ENCODE measurements around the gene RTTN.

DNA sequence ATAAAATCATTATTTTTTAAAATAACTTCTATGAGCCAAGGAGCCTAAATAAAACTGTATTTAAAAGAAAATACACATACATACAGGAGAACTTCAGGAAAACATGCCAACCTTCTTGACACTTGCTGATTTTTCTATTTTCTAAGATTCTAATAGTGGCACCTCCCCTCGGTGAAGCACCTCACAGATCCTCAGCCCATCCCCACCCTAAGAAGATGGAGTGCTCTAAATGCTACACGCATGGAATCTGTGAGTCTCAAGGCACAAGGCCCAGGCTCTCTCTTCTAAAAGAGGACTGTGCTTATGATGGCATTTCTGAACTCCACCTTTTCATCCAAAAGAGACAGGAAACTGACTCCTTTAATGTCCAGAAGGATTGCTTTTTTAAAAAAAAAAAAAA is 56.3 kb downstream of the RTTN start:
- TF ChIP-seq MXI1 (IDR thresholded peaks at IDR 0.05; ENCODE audit: borderline replicate concordance, low read depth, low read length) (no peak), CHD1 (IDR thresholded peaks at IDR 0.05; ENCODE audit: low read depth, low read length) (no peak), POLR2A (IDR thresholded peaks at IDR 0.05; ENCODE audit: low read depth, low read length) (no peak), RAD21 (IDR thresholded peaks at IDR 0.05; ENCODE audit: low read length) (no peak), SMC3 (IDR thresholded peaks at IDR 0.05; ENCODE audit: low read depth, low read length) (no peak)
- TF ChIP-seq, protein P1, sequence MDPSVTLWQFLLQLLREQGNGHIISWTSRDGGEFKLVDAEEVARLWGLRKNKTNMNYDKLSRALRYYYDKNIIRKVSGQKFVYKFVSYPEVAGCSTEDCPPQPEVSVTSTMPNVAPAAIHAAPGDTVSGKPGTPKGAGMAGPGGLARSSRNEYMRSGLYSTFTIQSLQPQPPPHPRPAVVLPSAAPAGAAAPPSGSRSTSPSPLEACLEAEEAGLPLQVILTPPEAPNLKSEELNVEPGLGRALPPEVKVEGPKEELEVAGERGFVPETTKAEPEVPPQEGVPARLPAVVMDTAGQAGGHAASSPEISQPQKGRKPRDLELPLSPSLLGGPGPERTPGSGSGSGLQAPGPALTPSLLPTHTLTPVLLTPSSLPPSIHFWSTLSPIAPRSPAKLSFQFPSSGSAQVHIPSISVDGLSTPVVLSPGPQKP (IDR thresholded peaks at IDR 0.05; ENCODE audit: borderline replicate concordance, low read depth, low read length) = no peak
- TF ChIP-seq, protein P2, sequence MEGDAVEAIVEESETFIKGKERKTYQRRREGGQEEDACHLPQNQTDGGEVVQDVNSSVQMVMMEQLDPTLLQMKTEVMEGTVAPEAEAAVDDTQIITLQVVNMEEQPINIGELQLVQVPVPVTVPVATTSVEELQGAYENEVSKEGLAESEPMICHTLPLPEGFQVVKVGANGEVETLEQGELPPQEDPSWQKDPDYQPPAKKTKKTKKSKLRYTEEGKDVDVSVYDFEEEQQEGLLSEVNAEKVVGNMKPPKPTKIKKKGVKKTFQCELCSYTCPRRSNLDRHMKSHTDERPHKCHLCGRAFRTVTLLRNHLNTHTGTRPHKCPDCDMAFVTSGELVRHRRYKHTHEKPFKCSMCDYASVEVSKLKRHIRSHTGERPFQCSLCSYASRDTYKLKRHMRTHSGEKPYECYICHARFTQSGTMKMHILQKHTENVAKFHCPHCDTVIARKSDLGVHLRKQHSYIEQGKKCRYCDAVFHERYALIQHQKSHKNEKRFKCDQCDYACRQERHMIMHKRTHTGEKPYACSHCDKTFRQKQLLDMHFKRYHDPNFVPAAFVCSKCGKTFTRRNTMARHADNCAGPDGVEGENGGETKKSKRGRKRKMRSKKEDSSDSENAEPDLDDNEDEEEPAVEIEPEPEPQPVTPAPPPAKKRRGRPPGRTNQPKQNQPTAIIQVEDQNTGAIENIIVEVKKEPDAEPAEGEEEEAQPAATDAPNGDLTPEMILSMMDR (conservative IDR thresholded peaks at IDR 0.05; ENCODE audit: low read depth, low read length) = no peak
